Activated CD4-positive, CD25-positive, alpha-beta regulatory T cell treated with anti-CD3 and anti-CD28 coated beads, Interleukin-2, amount 50 U/mL, for 16 hours (primary cell): ENCODE data around the gene PI4KB.

ENCODE experiments used
- DNase-seq: peaks from one replicate; pipeline ENCODE4 v3.0.0-alpha.2; 2020; ENCODE audit warnings: low read depth, low spot score

PI4KB gene

DNA sequence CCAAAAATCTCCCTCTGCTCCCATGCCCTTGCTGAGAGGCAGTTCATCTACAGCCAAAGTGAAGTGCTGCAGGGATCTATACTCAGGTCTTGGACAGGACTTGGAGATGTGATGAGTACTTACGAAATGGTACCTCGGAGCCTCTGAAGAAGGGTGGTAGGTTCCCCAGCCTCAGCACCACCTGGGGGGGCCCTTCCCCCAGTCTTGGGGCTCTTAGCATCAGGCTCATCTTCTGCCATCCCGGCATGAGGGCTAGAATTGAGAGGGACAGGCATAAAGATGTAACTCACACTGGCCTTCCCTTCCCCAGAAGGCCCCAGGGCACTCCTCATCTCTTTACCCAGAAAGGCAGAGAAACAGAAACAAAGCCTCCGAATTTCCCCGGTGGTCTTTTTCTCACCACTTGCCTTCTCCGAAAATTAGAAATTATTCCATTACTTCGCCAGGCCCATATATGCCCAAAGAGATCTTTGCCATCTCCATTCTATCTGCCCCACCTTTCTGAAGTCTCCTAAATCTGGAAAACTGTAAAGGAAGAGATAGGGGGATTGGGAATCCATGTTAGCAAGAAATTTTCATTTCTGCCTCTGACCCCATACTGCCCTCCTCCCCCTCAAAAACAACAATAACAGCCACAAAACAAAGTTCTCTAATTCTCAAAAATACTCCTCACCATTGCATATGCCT is 19.0 kb upstream of the PI4KB start:
- DNase-seq = no peak

DNA sequence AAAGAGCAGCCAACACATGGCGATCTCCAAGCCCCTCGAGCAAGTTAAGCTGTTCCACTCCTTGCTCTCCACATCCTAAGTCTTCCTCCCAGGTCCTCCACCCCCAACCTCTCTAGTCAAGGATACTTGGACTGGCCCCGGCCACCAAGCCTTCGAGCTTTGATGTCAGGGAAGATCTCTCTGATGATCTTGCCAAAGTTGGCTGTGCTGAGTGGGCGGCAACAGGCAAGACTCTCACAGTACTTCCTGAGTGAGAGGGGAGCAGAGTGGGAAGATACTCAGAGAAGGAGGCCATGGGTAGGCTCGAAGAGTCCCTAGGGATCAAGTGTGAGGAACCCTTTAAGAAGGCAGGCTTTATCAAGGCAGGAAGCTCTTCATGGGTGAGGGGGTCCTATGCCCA is 17.1 kb upstream of the PI4KB start:
- no peak for DNase-seq

DNA sequence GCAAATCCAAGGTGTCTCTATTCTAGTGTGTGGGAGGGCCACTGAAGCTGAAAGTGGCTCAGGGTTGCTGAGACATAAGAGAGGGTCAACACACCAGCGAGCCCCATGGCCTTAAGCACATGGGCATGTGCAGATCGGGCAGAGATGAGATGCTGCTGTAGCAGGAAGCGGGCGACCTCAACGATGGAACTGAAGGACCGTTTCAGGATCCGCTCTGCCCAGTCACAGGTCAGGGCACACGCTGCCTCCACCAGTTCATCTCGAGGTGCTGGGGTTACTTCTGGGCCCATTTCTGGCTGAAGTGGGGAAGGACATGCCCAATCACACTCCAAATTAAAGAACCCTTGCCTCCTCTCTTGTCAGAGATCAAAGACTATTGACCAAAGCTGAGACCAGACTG is 16.4 kb upstream of the PI4KB start:
- DNase-seq = no peak

DNA sequence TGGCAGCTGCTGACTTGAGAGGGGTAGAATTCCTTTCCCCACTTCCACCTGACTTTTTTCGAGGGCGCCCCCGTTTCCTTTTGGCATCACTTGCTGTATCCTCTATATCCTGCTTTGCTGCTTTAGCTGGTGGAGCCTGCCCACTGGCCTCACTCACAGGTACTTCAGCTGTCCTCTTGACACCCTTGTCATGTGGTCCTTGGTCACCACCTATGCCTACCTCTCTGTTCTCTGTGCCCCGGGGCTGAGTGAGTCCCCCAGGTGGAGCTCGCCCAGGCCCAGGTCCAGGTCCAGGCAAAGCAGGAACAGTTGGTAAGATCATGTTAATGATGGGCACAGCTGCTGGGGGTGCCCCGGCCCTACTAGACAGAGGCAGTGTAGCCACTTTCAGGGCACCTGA is 15.4 kb upstream of the PI4KB start:
- no peak for DNase-seq

DNA sequence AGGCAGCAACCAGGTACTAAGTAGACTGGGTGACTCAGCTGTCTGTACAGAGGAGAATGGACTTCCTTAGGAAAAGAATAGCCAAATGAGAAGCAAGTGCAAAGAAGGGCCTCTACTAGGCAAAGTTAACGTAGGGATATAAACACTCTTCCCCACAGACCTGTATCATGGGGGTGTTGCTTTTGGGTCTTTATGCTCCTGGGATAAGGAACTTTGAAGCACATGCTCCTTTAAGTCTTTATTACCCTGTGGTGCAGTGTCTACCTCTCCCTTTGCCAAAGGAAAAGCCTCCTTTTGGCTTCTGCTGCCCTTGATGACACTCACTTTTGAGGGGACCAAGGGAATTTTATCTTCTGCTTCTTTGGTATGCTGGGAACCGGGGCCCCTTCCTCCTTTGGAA is 14.8 kb upstream of the PI4KB start:
- DNase-seq = no peak

DNA sequence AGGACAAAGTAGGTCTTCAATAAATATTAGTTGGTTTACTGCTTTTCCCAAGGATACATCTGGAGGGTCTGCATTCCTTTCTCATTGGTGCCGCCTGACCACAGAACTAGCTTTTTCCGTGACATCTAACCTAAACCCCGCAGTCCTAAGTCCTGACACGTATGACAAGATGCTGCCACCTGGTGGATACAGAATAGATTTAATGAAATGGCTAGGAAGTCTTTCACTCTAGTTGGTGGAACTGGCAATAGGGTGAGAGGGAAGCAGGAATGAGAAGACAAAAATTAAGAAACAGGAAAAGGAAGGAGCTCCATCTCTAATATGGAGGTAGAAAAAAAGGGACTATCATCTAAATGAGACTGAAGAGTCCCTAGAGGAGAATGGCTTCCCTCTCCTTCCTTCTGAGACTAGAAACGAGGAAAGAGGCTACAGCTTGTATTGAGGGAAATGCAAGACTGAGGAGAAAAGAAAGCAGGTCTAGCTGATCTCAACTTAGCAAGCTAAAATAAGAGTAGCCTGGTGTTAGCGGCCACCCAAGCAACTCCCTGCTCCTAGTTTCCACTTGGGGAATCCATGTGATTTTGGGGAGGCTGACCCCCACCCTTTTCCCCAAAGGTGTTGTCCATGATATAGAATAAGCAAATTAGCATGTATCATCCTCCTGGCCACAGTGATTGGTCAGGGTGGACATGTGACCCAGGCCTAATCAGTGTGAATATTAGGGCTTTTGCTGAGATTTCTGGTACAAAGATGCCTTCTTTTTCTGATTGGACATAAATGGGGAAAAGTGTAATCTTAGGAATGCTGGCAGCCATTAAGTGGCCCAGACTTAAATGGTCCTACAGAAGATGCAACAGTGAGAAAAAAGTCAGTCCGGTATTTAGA is 13.9 kb upstream of the PI4KB start:
- peak; percentile 30 for DNase-seq

DNA sequence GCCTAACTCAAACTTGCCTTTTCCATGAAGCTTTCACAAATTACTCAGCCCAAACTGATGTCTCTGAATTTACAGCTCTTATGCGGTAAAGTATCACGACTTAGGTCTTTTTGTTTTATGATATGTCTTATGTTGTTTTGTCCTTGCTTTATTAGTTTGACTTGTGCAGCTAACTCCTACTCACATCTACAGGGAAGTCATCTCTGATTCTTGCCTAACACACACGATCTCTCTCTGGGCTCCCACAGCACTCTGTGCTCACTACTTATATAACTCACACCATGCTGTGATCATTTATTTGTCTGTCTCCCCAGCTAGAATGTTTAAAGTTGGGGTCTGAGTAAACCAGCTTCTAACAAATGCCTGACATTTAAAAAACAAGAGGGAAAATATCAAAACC is 9.3 kb upstream of the PI4KB start:
- no peak for DNase-seq

DNA sequence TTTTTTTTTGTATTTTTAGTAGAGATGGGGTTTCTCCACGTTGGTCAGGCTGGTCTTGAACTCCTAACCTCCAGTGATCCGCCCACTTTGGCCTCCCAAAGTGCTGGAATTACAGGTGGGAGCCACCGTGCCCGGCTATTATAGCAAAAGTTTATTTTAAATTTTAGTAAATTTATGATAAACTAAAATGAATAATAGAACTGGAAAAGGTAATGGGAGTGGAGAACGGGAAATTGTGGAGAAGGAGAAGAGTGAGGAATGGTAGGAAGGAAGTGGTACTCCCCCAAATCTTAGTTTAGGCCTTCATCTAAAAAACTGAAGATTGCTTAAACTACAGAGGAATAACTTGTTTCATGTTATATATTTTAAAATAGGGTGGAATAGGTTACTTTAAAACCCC is 7.6 kb upstream of the PI4KB start:
- no peak for DNase-seq

DNA sequence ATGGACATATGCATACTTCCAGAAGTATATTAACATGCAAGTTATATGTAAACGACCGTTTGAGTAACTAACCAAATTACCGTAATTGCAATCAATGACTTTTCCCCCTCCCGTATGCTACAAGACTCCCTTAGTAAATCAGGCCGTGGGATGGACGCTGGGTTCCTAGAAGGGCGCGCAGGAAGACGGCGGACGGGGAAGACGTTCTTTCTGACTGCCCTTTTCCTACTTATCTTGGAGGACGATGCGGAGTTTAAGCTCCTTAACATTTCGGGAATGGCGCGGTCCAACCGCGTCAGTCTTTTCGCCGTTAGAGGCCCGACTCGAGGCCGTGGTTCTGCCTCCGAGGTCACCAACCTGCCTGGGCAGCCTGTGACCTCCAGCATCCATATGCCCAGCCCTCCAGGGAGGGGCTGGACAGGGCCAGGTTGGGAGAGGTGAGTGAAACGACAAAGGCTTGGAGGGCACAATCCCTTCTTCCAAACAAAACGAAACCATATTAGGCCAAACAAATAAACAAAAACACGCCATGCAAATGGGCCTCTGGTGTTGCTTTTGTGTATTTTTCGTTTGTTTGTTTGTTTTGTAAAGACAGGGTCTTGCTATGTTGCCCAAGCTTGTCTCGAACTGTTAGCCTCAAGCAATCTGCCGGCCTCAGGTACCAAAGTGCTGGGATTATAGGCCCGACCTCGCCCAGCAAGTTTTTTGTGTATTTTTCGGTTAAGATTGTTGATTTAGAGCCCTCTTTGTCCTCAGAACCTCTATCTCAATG is 873 bp upstream of the PI4KB start:
- no peak for DNase-seq

DNA sequence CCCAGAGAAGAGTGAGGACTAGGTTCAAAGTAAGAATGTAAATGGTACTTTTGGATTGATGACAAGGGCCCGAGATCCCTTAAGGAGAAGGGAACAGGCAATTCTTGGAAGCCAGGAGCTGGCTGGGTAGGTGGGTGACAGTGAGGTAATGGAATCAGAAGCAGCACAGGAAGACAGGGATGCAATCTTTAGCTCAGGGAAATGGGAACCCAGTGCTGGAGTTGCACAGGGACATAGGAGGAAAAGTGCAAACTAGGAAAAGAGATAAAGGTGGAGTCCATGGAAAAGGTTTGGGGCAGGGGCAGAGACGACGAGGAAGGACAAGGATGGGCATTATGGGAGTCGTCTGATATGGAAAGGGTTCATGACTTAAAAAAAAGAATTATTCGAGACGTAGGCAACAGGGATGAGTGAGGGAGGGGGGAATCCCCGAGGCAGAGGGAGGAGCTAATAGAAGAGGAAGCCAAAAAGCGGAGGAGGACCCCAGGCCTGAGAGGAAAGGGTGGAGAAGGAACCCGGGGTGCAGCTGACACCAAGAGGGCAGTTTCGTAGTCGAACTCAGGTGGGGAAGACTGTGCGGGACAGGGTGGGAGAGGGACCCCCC is 495 bp downstream of the PI4KB start:
- no peak for DNase-seq

DNA sequence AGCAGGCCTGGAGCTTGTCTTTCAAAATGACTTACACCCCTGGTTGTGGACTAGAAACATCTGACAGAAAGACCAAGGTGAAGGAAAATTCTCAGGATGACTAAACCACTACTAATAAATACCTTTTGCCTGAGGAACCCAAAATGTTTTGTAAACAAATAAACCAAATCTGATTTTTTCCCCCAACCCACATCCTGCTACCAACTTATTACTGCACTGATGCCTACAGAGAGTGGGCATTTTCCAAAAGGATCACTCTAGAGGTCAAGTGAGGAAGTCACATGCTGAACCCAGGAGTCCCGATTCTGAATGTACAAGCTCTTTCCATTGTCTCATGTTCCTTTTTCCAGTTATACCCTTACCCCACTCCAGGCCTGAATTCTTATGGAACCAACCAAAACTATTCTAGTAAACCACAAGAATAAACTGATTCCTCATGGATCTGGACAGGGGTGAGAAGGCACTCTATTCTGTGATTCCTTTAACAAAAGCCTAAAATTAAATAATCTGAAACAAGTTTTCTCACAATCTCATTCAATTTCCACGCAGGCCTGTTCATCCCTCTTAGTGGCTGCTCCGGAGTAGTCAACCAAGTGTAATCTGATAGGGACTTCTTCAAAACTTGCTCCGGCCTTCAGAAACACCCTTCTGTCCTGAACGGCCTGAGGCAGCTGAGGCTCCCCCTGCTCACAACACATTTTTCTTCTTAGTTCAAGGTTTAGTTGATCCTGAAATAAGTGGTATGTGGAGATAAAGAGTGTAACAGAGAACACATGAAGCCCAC is 1.4 kb downstream of the PI4KB start:
- DNase-seq = no peak

DNA sequence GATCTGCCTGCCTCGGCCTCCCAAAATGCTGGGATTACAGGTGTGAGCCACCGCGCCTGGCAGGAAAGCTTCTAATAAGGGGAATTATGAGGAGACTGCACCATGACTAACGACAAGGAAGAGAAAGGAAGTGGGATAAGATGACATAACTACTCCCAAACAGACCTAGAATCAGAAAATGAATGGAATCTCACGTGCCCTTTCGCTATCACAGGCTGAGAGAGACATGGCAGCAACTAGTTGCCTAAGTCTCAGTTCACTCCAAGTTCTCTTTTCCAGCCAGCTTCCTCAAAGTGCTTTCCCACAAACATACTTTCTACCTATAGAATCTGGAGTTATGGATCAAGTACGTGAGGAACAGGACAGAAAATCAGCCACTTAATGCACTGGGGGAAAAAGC is 2.0 kb downstream of the PI4KB start:
- no peak for DNase-seq

DNA sequence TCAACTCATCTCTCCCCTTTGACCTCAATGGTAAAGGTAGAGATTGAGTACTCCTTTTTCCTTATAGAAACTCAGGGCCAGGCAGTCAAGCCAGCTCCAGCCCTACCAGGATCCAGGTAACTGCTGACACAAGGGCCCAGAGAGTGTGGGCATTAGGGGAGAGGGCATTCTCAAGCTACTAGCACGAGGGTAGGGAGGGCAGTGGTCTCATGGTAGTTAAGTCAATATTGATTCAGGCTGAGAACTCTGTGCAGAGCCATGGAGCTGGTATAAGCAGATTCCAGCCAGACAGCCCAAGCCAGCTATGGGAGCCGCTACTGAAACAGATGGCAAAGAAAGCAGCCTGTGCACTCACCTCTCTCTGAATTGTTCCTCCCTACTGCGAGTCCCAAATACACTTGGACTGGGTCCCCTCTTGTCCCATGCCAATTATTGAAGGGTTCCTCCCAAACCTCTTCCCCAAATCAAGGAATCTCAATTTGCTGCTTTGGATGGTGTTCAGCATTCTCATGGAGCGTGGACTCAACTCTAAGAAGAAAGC is 2.8 kb downstream of the PI4KB start:
- no peak for DNase-seq

DNA sequence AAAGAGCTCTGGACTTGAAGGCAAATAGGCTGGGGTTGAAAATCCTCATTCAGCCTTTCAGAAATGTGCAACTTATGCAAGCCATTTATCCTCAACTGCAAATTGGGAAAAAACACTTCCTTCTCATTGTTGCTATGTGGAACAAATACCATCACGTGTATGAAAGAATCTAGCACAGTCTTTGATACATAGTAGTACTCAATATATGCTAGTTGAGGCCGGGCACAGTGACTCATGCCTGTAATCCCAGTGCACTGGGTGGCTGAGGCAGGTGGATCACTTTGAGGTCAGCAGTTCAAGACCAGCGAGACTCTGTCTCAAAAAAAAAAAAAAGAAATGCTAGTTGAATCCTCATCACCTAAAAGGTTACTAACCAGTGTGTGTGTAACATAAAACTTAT is 8.2 kb downstream of the PI4KB start:
- no peak for DNase-seq

DNA sequence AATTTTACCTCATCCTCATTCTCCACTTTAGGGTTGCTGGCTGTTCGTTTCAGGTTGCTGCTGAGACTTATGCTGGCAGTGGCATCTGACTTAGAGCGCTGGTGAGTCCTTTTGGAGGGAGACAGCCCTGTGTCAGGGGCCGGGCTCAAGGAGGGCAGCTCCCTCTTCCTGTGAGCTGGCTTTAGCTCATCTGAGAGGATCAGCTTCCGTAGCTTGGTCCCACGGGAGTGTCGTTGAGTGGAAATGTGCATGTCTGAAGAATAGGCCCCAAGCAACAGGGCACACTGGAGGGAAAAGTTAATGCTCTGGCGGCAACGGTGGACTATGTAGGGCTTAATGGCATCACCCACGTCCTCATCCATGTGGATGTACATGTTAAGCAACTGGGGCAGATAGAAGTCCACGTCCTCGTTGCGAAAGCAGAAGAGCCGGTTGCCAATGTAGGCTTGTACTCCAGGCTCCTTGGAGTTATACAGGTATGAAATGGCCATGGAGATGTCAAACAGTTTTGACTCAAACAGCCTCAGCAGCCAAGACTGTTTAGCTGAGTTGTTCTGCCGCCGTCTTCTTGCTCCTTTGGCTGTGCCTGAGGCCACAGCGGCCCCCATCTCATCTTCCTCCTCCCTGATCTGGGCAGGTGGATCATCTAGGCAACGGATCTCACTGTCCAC is 11.5 kb downstream of the PI4KB start:
- DNase-seq = no peak

DNA sequence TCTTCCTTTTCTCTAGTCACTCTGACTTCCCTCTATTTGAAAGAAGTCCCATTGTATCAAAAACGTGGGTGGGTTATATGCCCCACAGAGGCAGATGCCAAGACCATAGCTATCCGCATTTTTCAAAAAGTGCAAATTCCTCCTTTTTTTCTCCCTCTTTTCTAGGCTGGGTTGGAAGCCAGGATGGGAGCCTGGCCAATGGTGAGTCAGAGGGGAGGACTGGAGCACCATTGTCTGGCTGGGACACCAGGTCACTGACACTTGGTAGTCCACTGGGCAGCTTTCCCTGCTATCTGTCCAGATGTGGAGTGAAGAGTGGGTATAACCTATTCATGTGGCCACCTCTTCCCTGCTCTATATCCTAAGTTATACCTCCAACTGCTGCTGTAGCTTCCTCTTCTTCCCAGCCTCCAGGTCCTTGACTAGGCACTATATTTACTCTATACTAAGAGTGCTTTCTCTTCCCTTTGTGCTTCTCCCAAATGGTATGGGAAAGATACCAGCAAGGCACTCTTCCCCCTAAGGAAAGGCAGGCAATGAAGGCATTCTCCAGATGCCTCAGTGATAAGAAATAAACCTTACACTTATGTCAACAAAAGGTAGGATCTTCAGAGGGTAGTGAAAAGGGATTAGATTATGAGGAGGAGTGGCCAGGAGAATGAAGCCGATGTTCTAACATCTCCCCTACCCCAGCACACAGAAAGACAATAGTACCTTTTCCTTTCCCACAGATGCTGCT is 12.9 kb downstream of the PI4KB start:
- no peak for DNase-seq

DNA sequence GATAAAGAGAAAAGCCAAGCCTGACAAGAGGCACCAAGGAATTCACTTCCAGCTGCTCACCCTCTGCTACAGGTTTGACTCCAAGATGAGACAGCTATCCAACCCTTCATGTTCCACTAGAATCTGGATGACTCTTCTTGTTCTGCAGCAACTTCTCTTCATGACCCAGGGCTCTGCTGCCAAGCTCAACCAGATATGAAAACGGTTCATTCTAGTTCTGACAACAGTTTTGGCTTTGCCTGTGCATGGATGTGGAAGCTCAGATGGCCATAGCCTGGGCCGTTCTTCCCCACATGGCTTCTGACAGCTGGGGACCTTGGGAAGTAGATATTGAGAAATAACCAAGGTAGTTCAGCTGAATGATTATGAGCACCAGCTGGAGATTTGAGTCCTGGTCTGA is 13.7 kb downstream of the PI4KB start:
- no peak for DNase-seq

DNA sequence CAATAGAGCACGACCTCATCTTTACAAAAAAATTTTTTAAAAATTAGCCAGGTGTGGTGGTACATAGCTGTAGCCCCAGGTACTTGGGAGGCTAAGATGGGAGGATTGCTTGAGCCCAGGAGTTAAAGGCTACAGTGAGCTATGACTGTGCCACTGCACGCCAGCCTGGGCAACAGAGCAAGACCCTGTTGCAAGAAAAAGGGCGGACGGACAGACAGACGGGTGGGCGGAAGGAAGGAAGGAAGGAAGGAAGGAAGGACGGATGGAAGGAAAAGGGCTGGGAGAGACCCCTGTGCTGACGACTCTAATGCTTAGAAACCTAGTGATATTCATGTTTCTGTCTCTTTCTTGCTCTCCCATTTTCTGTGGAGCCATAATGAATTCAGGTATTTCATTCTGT is 14.4 kb downstream of the PI4KB start:
- DNase-seq = no peak

DNA sequence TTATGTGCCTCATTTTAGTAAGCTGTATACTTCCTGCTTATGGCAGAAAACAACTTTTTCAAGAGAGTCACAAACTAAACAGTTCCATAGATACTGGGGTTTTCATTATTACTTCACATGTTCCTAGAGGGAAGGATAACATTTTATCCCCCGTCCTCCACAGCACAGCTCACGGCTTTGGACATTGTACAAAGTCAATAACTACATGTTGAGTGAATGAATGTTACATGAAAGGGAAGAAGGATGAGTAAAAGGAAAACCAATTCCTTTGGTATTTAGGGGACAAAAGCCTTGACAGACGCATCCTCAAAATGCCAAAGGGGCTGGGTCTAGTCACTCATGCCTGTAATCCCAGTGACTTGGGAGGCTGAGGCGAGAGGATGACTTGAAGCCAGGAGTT is 14.8 kb downstream of the PI4KB start:
- DNase-seq = no peak
